Left forelimb (tissue), 1 donor: ENCODE measurements around the gene PQBP1.
"Not testable (repeated sequence)": the region's sequence is repeated elsewhere in the genome, so short reads cannot be mapped to it uniquely, and the experiment has no call there.

Experiments
- DNase-seq: peaks from one replicate; pipeline ENCODE4 v3.0.0-alpha.2; 2018; ENCODE audit warnings: low spot score

Gene PQBP1, protein sequence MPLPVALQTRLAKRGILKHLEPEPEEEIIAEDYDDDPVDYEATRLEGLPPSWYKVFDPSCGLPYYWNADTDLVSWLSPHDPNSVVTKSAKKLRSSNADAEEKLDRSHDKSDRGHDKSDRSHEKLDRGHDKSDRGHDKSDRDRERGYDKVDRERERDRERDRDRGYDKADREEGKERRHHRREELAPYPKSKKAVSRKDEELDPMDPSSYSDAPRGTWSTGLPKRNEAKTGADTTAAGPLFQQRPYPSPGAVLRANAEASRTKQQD

GRCh38 chrX:48897625-48898306 is at the start of gene PQBP1, which contains the start of gene TIMM17B:
PQBP1 (plus strand) TSS chrX:48897930; CDS start chrX:48898510, 580 bp downstream.
TIMM17B (minus strand) TSS chrX:48897768; CDS start chrX:48897749, 19 bp downstream.
- peak; percentile 89 for DNase-seq

- DNase-seq: no peak
These were observed 48.9 kb upstream of the PQBP1 start for GRCh38 chrX:48848847-48849246.

DNA sequence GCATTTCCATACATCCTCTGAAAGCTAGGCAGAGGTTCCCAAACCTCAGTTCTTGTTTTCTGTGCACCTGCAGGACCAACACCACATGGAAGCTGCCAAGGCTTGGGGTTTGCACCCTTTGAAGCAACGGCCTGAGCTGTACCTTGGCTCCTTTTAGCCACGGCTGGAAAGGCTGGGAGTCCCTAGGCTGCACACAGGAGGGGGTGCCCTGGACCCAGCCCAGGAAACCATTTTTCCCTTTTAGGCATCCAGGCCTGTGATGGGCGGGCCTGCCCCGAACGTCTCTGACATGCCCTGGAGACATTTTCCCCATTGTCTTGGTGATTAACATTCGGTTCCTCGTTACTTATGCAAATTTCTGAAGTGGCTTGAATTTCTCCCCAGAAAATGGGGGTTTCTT is 44.9 kb upstream of the PQBP1 start:
- DNase-seq: no peak

GRCh38 chrX:48853494-48853893 is 44.2 kb upstream of the PQBP1 start:
- DNase-seq: not testable (repeated sequence)

GRCh38 chrX:48854121-48854804 is 43.5 kb upstream of the PQBP1 start:
- not testable (repeated sequence) for DNase-seq

DNA sequence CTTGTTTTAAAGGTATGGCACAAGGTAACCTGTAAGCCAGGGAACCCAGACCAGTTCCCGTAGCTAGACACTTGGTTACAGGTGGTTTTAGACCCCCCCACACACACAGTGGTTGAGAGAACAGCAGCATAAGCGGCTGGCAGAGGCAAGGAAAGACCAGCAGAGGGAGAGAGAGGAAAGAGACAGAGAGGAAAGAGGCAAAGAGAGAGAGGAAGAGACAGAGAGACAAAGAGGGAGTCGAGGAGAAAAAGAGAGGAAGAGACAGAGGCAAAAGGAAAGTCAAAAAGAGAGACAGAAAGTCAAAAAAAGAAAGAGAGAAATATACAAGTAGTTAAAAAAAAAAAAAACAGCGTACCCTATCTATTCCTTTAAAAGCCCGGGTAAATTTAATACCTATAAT is 42.8 kb upstream of the PQBP1 start:
- DNase-seq: no peak

DNA sequence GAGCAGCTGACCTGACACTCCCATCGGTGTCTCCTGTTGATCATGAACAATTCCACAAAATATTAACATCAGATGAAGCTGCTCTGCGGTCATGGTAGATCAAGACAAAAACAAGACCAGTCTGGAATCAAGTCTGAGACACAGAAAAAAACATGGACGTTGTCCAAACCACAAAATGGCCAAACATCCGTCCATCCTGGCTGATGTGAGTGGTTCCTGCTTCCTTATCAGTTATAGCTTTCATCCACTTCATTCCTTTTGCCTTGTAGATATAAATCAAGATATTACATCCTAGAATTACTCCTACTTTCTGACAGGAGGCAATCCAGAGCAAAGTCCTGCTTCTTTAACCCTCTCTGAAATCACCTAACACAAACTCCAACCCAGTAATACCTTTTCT is 33.5 kb upstream of the PQBP1 start:
- DNase-seq: no peak

- DNase-seq: not testable (repeated sequence)
These were observed 25.7 kb upstream of the PQBP1 start for GRCh38 chrX:48872017-48872416.

GRCh38 chrX:48876944-48877343 is 20.8 kb upstream of the PQBP1 start:
- DNase-seq: not testable (repeated sequence)

DNA sequence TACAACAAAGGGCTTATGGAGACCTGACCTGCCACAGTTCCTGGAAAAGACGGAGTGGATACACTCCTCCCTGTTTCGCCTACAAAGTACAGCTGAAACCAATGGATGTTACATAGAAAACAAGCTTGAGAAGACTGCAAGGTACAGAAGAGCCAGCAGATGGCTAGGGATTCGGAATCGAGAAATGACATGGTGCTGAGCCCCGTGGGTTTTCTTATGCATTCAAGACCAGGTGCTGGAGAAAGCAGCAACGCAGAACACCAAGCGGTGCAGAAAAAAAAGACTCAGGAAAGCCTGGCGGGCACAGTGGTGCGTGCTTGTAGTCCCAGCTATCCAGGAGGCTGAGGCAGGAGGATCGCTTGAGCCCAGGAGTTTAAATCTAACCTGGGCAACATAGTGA is 14.0 kb upstream of the PQBP1 start:
- no peak for DNase-seq

- DNase-seq: not testable (repeated sequence)
These were observed 11.1 kb upstream of the PQBP1 start for GRCh38 chrX:48886586-48886985.

DNA sequence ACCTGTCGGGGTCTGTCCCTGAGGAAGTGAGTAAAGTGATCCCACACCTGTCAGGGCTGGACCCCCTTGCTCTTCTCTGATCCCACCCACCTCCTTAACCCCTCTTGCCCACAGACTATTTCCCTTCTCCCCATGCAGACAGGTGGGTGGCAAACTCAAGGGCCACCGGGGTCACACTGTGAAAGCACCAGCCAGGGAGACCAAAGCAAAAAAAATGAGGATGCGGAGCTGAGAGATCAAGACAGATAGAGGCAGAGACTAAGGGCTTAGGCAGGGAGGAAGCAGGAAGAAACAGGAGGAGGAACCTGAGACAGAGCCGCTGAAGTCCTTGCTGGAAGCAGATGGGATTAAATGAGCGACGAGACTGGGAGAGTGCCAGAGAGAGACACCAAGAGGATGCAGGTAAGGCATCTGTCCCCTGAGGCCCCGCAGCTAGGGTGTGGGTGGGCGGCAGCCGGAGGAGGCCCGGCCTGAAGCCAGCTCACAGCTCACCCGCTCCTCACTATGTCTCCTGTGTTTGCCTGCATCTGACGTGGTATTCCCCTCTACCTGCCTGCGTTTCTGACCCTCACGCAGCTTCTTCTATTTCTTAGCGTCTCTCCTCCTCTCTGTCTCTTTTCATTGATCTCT is 7.3 kb upstream of the PQBP1 start:
- no peak for DNase-seq

- DNase-seq: no peak
These were observed 6.8 kb upstream of the PQBP1 start for GRCh38 chrX:48890934-48891401.

- DNase-seq: peak; percentile 78
These were observed 6.1 kb upstream of the PQBP1 start for GRCh38 chrX:48891402-48892288.

DNA sequence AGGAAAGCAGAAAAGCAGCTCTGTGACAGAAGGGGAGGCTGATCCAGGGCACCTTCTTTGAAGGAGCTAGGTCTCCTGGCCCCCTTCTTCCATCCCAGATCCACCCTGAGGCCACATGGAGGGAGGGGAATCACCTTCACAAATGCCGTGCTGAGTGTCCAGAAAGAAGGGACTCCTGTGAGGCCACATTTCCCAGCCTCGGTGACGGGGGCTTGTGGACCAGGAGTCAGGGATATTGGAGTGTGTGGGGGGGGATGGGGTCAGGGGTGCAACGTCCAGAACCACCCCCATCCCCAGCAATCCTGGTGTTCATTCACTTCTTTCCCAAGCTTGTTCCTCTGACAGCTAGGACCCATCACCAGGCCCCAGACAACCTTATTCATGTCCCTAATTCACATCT is 4.8 kb upstream of the PQBP1 start:
- no peak for DNase-seq

GRCh38 chrX:48893556-48894348 is 4.0 kb upstream of the PQBP1 start:
- DNase-seq: no peak

GRCh38 chrX:48894891-48895290 is 2.8 kb upstream of the PQBP1 start:
- no peak for DNase-seq

DNA sequence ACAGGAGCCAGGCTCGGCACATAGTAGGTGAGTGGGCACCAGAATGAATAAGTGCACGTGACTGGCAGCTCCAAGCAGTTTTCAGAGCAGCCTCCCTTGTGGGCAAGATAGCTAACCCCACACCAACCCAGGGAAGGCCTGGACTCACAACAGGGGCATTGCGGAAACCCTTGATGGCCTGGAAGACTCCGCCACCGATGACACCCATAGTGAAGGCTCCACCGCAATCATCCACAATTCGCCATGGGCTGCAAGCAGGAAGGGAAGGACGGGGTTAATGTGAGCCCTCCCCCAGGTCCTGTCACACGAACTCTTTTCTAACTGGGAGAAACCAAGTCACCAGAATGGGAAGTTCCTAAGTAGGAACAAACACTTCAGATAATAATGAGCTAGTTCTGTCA is 1.1 kb upstream of the PQBP1 start:
- DNase-seq: no peak

DNA sequence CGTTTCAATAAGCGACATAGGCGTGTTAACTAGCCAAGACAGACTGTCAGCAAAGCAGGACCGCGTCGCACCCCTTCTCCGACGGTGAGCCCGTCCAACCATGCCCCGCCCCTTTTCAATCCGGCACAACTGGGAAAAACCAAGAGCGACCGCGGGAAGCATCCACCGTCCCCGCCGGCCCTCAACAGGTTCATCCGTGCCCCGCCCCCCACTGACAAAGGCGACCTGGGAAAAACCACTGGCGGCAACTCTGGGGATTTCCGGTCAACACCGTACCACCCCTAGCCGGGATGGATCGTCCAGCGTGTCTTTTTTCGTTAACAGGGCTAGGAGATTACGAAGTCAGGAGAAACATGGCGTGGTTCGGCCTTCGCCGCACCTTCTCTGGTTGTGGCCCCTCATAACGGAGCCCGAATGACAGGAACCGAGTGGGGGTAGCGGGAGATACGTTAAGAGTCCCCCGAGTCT is 539 bp upstream of the PQBP1 start:
- peak; percentile 76 for DNase-seq

- DNase-seq: no peak
These were observed 1.3 kb downstream of the PQBP1 start for GRCh38 chrX:48899078-48899410.

DNA sequence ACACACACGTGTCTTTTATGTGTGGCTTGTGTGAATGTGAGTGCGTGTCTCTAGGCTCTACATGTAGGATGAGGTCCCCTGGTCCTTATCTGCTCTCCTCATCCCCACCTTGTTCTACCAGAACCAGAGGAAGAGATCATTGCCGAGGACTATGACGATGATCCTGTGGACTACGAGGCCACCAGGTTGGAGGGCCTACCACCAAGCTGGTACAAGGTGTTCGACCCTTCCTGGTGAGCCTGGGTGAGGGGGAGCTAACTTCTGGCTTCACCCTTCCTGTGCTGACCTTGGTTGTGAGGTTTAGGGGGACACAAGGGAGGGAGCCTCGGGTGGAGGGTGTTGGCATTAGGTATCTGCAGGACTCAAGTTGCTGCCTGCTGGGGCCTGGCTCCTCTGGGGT is 3.3 kb downstream of the PQBP1 start:
- DNase-seq: no peak
